Measurements from ENCODE around the gene KCNK5. TPM values are rescaled to one million over a fixed set of nuclear protein-coding genes. Genes with fewer than 3 reads are reported as not detected.

The KCNK5 gene
- total and polyA plus RNA-seq, 9 of the 15 experiments (the other 6 are each of a cell fraction or from before 2014, with no cell fraction given): 1.5 to 45.8 (median 25.8) TPM

DNA sequence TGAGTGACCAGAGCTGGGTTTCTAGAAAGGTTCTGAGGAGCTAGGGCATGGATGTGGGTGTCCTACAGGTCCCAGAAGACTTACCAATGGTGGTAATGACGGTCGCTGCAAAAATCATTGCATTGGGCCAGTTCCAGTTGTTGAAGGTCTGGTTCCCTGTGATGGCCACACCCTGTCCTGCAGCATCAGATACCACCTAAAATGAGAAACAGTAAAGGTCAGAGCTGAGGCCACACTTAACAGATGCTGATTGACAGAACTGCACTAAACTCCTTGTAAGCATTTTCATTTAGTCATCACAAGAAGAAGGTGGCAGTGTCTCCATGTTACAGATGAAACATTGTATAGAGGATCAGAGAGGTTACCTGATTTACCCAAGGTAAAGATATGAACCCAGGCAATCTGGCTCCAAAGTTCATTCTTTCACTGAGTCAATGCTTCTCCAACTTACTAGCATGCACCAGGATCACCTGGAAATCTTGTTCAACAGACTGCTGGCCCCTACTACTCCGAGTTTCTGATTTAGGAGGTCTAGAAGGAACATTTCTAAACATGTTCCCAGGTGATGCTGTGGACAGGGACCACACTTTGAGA is 33.4 kb downstream of the KCNK5 start:
- ChIA-PET CTCF (ENCODE audit: low intra/inter-chr PET ratio) (no interaction called here), POLR2A (interaction anchor here (1.1 to 3.6 kb wide), 3 partner anchors 9 to 43 kb away, joined by 3 to 30 read pairs (median 3); no protein-coding TSS in a partner anchor)
- peaks cover 33% of the 10 kb centered on the region for H3K9me1 ChIP-seq (ENCODE audit: control insufficient read depth, insufficient read depth, low read length)
- peaks cover 95% of the 10 kb centered on the region for H3K36me3 ChIP-seq (ENCODE audit: control insufficient read depth, insufficient read depth, low read length)
- WGBS (ENCODE audit: insufficient coverage, low coverage, missing lambda C conversion rate): 36% methylated on average over 3 of the region's 3 CpGs
- in situ Hi-C loops (cut with MboI): no loop called here
- no peak overlapping the region for H3K27ac ChIP-seq (ENCODE audit: extremely low read depth, low read depth, low read length)
- no TSS peak for BruUV-seq (replicated peaks)
- peaks cover 80% of the 10 kb centered on the region for H3K79me2 ChIP-seq (ENCODE audit: control insufficient read depth, insufficient read depth, low read length)
- H3K9me3 ChIP-seq (replicated peaks; ENCODE audit: control insufficient read depth, insufficient read depth, low read depth, low read length): no peaks in the 10 kb centered on the region
- no peak overlapping the region for H3K4me3 ChIP-seq
- H3K4me1 ChIP-seq (replicated peaks in 1 of 2; ENCODE audit: control insufficient read depth in 2 of 2, insufficient read depth in 2 of 2, low read length in 2 of 2): peaks cover 28 to 31% of the 10 kb centered on the region in 2 experiments; a peak in 4 of 5 replicates
- no peaks in the 10 kb centered on the region for H3K27me3 ChIP-seq (ENCODE audit: control insufficient read depth in 2 of 2, insufficient read depth in 2 of 2, low read length in 2 of 2)
- intact Hi-C loops (cut with micrococcal nuclease): no loop called here
- H3K4me2 ChIP-seq (ENCODE audit: insufficient read depth, low read length): peak overlapping the region; percentile 1; the same call in 1 of the 2 replicates
- no peak overlapping the region for H3K9ac ChIP-seq (ENCODE audit: insufficient read depth in 1 of 2, low read depth in 2 of 2, low read length in 2 of 2)
- FAIRE-seq (peak; percentile 77), DNase-seq (ENCODE audit: extremely low read depth in 1 of 4, low spot score in 3 of 4) (peak in 3 of 4 experiments; percentile 53 to 58 (median 54)), ATAC-seq (peak; percentile 69)
- peaks cover 62% of the 10 kb centered on the region for H4K20me1 ChIP-seq (replicated peaks; ENCODE audit: control insufficient read depth, insufficient read depth, low read length)
- no peak overlapping the region for H2AFZ ChIP-seq (ENCODE audit: low read depth, low read length)
- TF ChIP-seq NEUROD1 (IDR thresholded peaks at IDR 0.05; ENCODE audit: borderline replicate concordance, low read depth, low read length, partially characterized antibody): no peak
- TF ChIP-seq PRMT5 (CRISPR knock-in tag; IDR thresholded peaks at IDR 0.05): no peak
- TF ChIP-seq HNRNPK (IDR thresholded peaks at IDR 0.05; ENCODE audit: low read depth, low read length, poor library complexity, severe bottlenecking): no peak
- peak in 1 of 2 experiments; percentile 59; a peak in 1 of 4 replicates for TF ChIP-seq RCOR1 (IDR thresholded peaks at IDR 0.05; ENCODE audit: borderline replicate concordance in 1 of 2, low read depth in 2 of 2, low read length in 2 of 2)
- TF ChIP-seq, protein P1, sequence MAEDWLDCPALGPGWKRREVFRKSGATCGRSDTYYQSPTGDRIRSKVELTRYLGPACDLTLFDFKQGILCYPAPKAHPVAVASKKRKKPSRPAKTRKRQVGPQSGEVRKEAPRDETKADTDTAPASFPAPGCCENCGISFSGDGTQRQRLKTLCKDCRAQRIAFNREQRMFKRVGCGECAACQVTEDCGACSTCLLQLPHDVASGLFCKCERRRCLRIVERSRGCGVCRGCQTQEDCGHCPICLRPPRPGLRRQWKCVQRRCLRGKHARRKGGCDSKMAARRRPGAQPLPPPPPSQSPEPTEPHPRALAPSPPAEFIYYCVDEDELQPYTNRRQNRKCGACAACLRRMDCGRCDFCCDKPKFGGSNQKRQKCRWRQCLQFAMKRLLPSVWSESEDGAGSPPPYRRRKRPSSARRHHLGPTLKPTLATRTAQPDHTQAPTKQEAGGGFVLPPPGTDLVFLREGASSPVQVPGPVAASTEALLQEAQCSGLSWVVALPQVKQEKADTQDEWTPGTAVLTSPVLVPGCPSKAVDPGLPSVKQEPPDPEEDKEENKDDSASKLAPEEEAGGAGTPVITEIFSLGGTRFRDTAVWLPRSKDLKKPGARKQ (CRISPR knock-in tag; IDR thresholded peaks at IDR 0.05): no peak
- TF ChIP-seq ZNF263 (CRISPR knock-in tag; IDR thresholded peaks at IDR 0.05; ENCODE audit: borderline replicate concordance): no peak
- TF ChIP-seq ZZZ3 (IDR thresholded peaks at IDR 0.05): no peak
- no peak for TF ChIP-seq ADNP (tag; IDR thresholded peaks at IDR 0.05)
- TF ChIP-seq KLF1 (tag; IDR thresholded peaks at IDR 0.05): peak; percentile 65; the same call in 1 of the 2 replicates
- no peak for TF ChIP-seq POLR2B (IDR thresholded peaks at IDR 0.05; ENCODE audit: low read depth, partially characterized antibody)
- TF ChIP-seq, protein P2, sequence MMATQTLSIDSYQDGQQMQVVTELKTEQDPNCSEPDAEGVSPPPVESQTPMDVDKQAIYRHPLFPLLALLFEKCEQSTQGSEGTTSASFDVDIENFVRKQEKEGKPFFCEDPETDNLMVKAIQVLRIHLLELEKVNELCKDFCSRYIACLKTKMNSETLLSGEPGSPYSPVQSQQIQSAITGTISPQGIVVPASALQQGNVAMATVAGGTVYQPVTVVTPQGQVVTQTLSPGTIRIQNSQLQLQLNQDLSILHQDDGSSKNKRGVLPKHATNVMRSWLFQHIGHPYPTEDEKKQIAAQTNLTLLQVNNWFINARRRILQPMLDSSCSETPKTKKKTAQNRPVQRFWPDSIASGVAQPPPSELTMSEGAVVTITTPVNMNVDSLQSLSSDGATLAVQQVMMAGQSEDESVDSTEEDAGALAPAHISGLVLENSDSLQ (IDR thresholded peaks at IDR 0.05): peak; percentile 80
- TF ChIP-seq TSC22D4 (tag; IDR thresholded peaks at IDR 0.05): no peak
- no peak for TF ChIP-seq HSF4 (CRISPR knock-in tag; IDR thresholded peaks at IDR 0.05; ENCODE audit: borderline replicate concordance)
- peak; percentile 73 for TF ChIP-seq CBFA2T3 (IDR thresholded peaks at IDR 0.05)
- no peak for TF ChIP-seq ZNF668 (CRISPR knock-in tag; IDR thresholded peaks at IDR 0.05)
- TF ChIP-seq, protein P3, sequence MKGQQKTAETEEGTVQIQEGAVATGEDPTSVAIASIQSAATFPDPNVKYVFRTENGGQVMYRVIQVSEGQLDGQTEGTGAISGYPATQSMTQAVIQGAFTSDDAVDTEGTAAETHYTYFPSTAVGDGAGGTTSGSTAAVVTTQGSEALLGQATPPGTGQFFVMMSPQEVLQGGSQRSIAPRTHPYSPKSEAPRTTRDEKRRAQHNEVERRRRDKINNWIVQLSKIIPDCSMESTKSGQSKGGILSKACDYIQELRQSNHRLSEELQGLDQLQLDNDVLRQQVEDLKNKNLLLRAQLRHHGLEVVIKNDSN (CRISPR knock-in tag; IDR thresholded peaks at IDR 0.05): no peak
- TF ChIP-seq U2AF1 (optimal IDR thresholded peaks at IDR 0.05; ENCODE audit: low read depth, low read length): no peak
- no peak for TF ChIP-seq EZH2 (IDR thresholded peaks at IDR 0.05; ENCODE audit: borderline replicate concordance, low read depth, low read length)
- TF ChIP-seq ZNF445 (CRISPR knock-in tag; IDR thresholded peaks at IDR 0.05; ENCODE audit: low read depth): no peak
- no peak for TF ChIP-seq GABPB1 (CRISPR knock-in tag; IDR thresholded peaks at IDR 0.05)
- no peak for TF ChIP-seq SOX6 (IDR thresholded peaks at IDR 0.05)
- no peak for TF ChIP-seq E2F3 (CRISPR knock-in tag; IDR thresholded peaks at IDR 0.05)
